Measurements from ENCODE around the gene ALDH7A1.

GRCh38 chr5:126487596-126487995 lies 107.4 kb downstream of the ALDH7A1 start:
- TF ChIP-seq CTCF (IDR thresholded peaks at IDR 0.05 in 8 of 11, conservative IDR thresholded peaks at IDR 0.05 in 3 of 11), result no peak
- TF ChIP-seq POLR2A (IDR thresholded peaks at IDR 0.05), result no peak

Measured in spleen (tissue), 7 donors.